H1 (cell line): ENCODE data around the gene FBXL15. TPM values are rescaled to one million over a fixed set of nuclear protein-coding genes. Genes with fewer than 3 reads are reported as not detected.

Experiments
- CTCF ChIA-PET: fragments of 300-600 bp; sonication (Branson Sonifier 250); formaldehyde crosslinking; loops from one replicate; lab custom pipeline; 2021; ENCODE audit not compliant: partially characterized antibody; lab: Charles Lee
- POLR2A ChIA-PET: fragments of 300-600 bp; sonication (Branson Sonifier 250); formaldehyde crosslinking; loops from one replicate; lab custom pipeline; 2021; ENCODE audit warnings: inconsistent platforms; ENCODE audit not compliant: partially characterized antibody; lab: Charles Lee
- DNase-seq, 2 experiments: peaks; one replicate each; pipeline versions ENCODE4 v3.0.0 to v3.0.0-alpha.2; 2010 to 2022; ENCODE audit warnings: low spot score in 2 of 2, low read depth in 1 of 2, mixed read lengths in 1 of 2
- FAIRE-seq: peaks from 2 replicates; lab custom pipeline; 2011; peaks lifted over from hg19 to GRCh38; lab: Jason Lieb, UNC
- H2AFZ ChIP-seq: 2 replicates; pipeline ENCODE4 v1.8.1; 2012; ENCODE audit warnings: low read length, inconsistent platforms
- H2AK5ac ChIP-seq: 2 replicates; pipeline ENCODE4 v1.6.1; 2013; ENCODE audit warnings: low read depth, low read length
- H2BK120ac ChIP-seq: replicated peaks from 2 replicates; pipeline ENCODE3; 2013; ENCODE audit warnings: low read depth, low read length, inconsistent platforms
- H2BK12ac ChIP-seq: 2 replicates; pipeline ENCODE4 v1.6.1; 2013; ENCODE audit warnings: low read depth, low read length
- H2BK15ac ChIP-seq: 2 replicates; pipeline ENCODE4 v1.6.1; 2013; ENCODE audit warnings: low read length
- H2BK20ac ChIP-seq: 2 replicates; pipeline ENCODE4 v1.6.1; 2013; ENCODE audit warnings: low read length
- H2BK5ac ChIP-seq: 2 replicates; pipeline ENCODE4 v1.6.1; 2013; ENCODE audit warnings: low read depth, low read length
- H3K14ac ChIP-seq: 2 replicates; pipeline ENCODE4 v1.6.1; 2013; ENCODE audit warnings: inconsistent platforms; ENCODE audit not compliant: insufficient read length
- H3K18ac ChIP-seq: 2 replicates; pipeline ENCODE4 v1.6.1; 2013; ENCODE audit warnings: low read length; ENCODE audit errors: extremely low read depth
- H3K23ac ChIP-seq: 2 replicates; pipeline ENCODE4 v1.6.1; 2013; ENCODE audit warnings: inconsistent platforms; ENCODE audit not compliant: insufficient read length
- H3K23me2 ChIP-seq: 2 replicates; pipeline ENCODE4 v1.6.1; 2013; ENCODE audit warnings: low read depth, low read length
- H3K27ac ChIP-seq: 2 replicates; pipeline ENCODE4 v1.6.1; 2011; ENCODE audit warnings: low read depth, low read length, inconsistent platforms
- H3K27me3 ChIP-seq, 4 experiments: replicated peaks in 1 of 4; 1 replicate in 1 of 4; 2 replicates in 3 of 4; pipeline versions ENCODE4 v1.6.1 to v1.8.1; 2011 to 2013; ENCODE audit warnings: low read length in 3 of 4, mild to moderate bottlenecking in 3 of 4, inconsistent platforms in 2 of 4, mixed read lengths in 2 of 4, moderate library complexity in 1 of 4; ENCODE audit not compliant: control insufficient read depth in 3 of 4, insufficient read depth in 3 of 4; ENCODE audit errors: extremely low read depth in 1 of 4
- H3K36me3 ChIP-seq, 4 experiments: 2 replicates each; pipeline versions ENCODE4 v1.6.1 to v1.8.1; 2011 to 2013; ENCODE audit warnings: mild to moderate bottlenecking in 4 of 4, low read length in 3 of 4, moderate library complexity in 2 of 4, control low read depth in 1 of 4, inconsistent platforms in 1 of 4; ENCODE audit not compliant: insufficient read depth in 4 of 4, control insufficient read depth in 2 of 4
- H3K4ac ChIP-seq: replicated peaks from 2 replicates; pipeline ENCODE3; 2013; ENCODE audit warnings: low read length, low read depth, mixed read lengths, inconsistent platforms; ENCODE audit not compliant: insufficient read length
- H3K4me1 ChIP-seq, 4 experiments: replicated peaks in 1 of 4; 1 replicate in 1 of 4; 2 replicates in 3 of 4; pipeline versions ENCODE4 v1.6.1 to v1.8.1; 2011 to 2013; ENCODE audit warnings: low read length in 3 of 4, inconsistent platforms in 2 of 4, mixed read lengths in 1 of 4; ENCODE audit not compliant: insufficient read depth in 4 of 4, control insufficient read depth in 3 of 4
- H3K4me2 ChIP-seq, 2 experiments: 2 replicates each; pipeline versions ENCODE4 v1.6.1 to v1.8.1; 2011 to 2013; ENCODE audit warnings: low read depth in 2 of 2, low read length in 2 of 2, control low read depth in 1 of 2, inconsistent platforms in 1 of 2, mild to moderate bottlenecking in 1 of 2; ENCODE audit not compliant: insufficient read depth in 1 of 2
- H3K4me3 ChIP-seq, 4 experiments: fragments of 200-600, 300-600 bp in 1 of 4; sonication (generic), shearing (Covaris generic), sonication (Bioruptor Twin) in 1 of 4; 2 replicates each; pipeline versions ENCODE4 v1.5.1 to v1.8.1; 2011 to 2016; ENCODE audit warnings: low read length in 4 of 4, low read depth in 3 of 4, control low read depth in 2 of 4, inconsistent platforms in 2 of 4, mild to moderate bottlenecking in 2 of 4, mixed read lengths in 1 of 4, moderate library complexity in 1 of 4; ENCODE audit not compliant: insufficient read depth in 2 of 4; ENCODE audit errors: extremely low read depth in 1 of 4
- H3K56ac ChIP-seq: replicated peaks from 2 replicates; pipeline ENCODE3; 2013; ENCODE audit warnings: low read depth, mild to moderate bottlenecking, mixed read lengths, low read length, inconsistent platforms; ENCODE audit not compliant: insufficient read length
- H3K79me1 ChIP-seq: 2 replicates; pipeline ENCODE4 v1.6.1; 2013; ENCODE audit warnings: low read depth, low read length, control low read depth
- H3K79me2 ChIP-seq, 2 experiments: 2 replicates each; pipeline versions ENCODE4 v1.6.1 to v1.8.1; 2012 to 2013; ENCODE audit warnings: low read length in 2 of 2, mild to moderate bottlenecking in 2 of 2, inconsistent platforms in 1 of 2; ENCODE audit not compliant: insufficient read depth in 2 of 2, control insufficient read depth in 1 of 2
- H3K9ac ChIP-seq, 4 experiments: replicated peaks in 1 of 4; 1 replicate in 1 of 4; 2 replicates in 3 of 4; pipeline versions ENCODE4 v1.6.1 to v1.8.1; 2011 to 2013; ENCODE audit warnings: low read depth in 3 of 4, low read length in 3 of 4, control low read depth in 2 of 4, mild to moderate bottlenecking in 2 of 4, moderate library complexity in 2 of 4, inconsistent platforms in 1 of 4; ENCODE audit errors: extremely low read depth in 1 of 4
- H3K9me3 ChIP-seq, 2 experiments: 2 replicates each; pipeline versions ENCODE4 v1.6.1 to v1.8.1; 2012 to 2013; ENCODE audit warnings: mild to moderate bottlenecking in 2 of 2, moderate library complexity in 2 of 2, control low read depth in 1 of 2, inconsistent platforms in 1 of 2, low read depth in 1 of 2, low read length in 1 of 2, mixed read lengths in 1 of 2; ENCODE audit not compliant: insufficient read depth in 2 of 2
- H4K20me1 ChIP-seq, 2 experiments: replicated peaks in 1 of 2; 2 replicates each; pipeline versions ENCODE3 to v1.8.1; 2011 to 2013; ENCODE audit warnings: inconsistent platforms in 2 of 2, low read length in 2 of 2, mild to moderate bottlenecking in 1 of 2; ENCODE audit not compliant: insufficient read depth in 2 of 2, control insufficient read depth in 1 of 2
- H4K5ac ChIP-seq: 2 replicates; pipeline ENCODE4 v1.6.1; 2013; ENCODE audit warnings: low read length, low read depth, mixed read lengths, inconsistent platforms; ENCODE audit not compliant: insufficient read length
- H4K8ac ChIP-seq: 2 replicates; pipeline ENCODE4 v1.8.0; 2013; ENCODE audit warnings: mild to moderate bottlenecking, moderate library complexity, low read length, inconsistent platforms; ENCODE audit not compliant: insufficient read depth; ENCODE audit errors: extremely low read depth
- H4K91ac ChIP-seq: replicated peaks from 2 replicates; pipeline ENCODE3; 2013; ENCODE audit warnings: low read length, mixed read lengths, inconsistent platforms; ENCODE audit not compliant: insufficient read length
- ASH2L ChIP-seq: fragments of 200-600, 300-600 bp; sonication (generic); IDR thresholded peaks from one replicate; pipeline ENCODE4 v1.7.1; 2017; ENCODE audit warnings: low read length
- CREB1 ChIP-seq: IDR thresholded peaks from 2 replicates; pipeline ENCODE4 v1.6.1; 2012; ENCODE audit warnings: inconsistent platforms
- E2F6 ChIP-seq: IDR thresholded peaks from 2 replicates; pipeline ENCODE4 v1.6.1; 2012; ENCODE audit warnings: inconsistent platforms
- FOSL1 ChIP-seq: IDR thresholded peaks from 2 replicates; pipeline ENCODE4 v1.6.1; 2011; ENCODE audit warnings: mild to moderate bottlenecking, low read depth, low read length, moderate library complexity; ENCODE audit not compliant: insufficient read depth
- HDAC6 ChIP-seq: IDR thresholded peaks from one replicate; pipeline ENCODE4 v1.7.1; 2012; ENCODE audit warnings: low read depth, mild to moderate bottlenecking, inconsistent platforms, low read length, moderate library complexity
- JUND ChIP-seq: IDR thresholded peaks from 2 replicates; pipeline ENCODE4 v1.6.1; 2011; ENCODE audit warnings: mild to moderate bottlenecking, improper control_type of control experiment, low read length
- KDM5A ChIP-seq: fragments of 200-600 bp; IDR thresholded peaks from 2 replicates; pipeline ENCODE4 v1.7.1; 2012; ENCODE audit warnings: mild to moderate bottlenecking, low read length, inconsistent platforms, mixed read lengths
- MAX ChIP-seq: IDR thresholded peaks from 2 replicates; pipeline ENCODE4 v1.6.1; 2012; ENCODE audit warnings: inconsistent platforms
- PHF8 ChIP-seq: fragments of 200-600 bp; sonication (generic); conservative IDR thresholded peaks from 2 replicates; pipeline ENCODE4 v1.7.1; 2012; ENCODE audit warnings: low read depth, mild to moderate bottlenecking, inconsistent platforms, low read length, moderate library complexity
- POLR2A ChIP-seq, 2 experiments: IDR thresholded peaks; 1 replicate in 1 of 2; 2 replicates in 1 of 2; pipeline ENCODE4 v1.6.1; 2011; ENCODE audit warnings: low read depth in 2 of 2, low read length in 2 of 2, mild to moderate bottlenecking in 2 of 2; ENCODE audit errors: control extremely low read depth in 1 of 2
- RFX5 ChIP-seq: IDR thresholded peaks from 2 replicates; pipeline ENCODE4 v1.6.1; 2011; ENCODE audit warnings: low read depth, low read length, improper control_type of control experiment, borderline replicate concordance
- SUZ12 ChIP-seq: fragments of 200-600 bp; sonication (generic); IDR thresholded peaks from 2 replicates; pipeline ENCODE4 v1.6.1; 2012; ENCODE audit warnings: mild to moderate bottlenecking, inconsistent platforms, low read length, moderate library complexity, mixed read lengths
- ZNF274 ChIP-seq: IDR thresholded peaks from 2 replicates; pipeline ENCODE4 v1.7.0; 2012; ENCODE audit warnings: low read length, borderline replicate concordance; ENCODE audit errors: extremely low read depth
- WGBS, 2 experiments: shearing (Covaris generic) in 1 of 2; methylation state at CpG; one replicate each; pipeline versions ENCODE4 v1.1.6 to v1.1.7; 2013 to 2015; ENCODE audit warnings: low lambda C conversion rate in 2 of 2, mixed read lengths in 2 of 2, inconsistent platforms in 1 of 2, low coverage in 1 of 2, missing lambda C conversion rate in 1 of 2; ENCODE audit not compliant: insufficient replicate concordance in 2 of 2, insufficient coverage in 1 of 2, insufficient read length in 1 of 2; ENCODE audit errors: extremely low coverage in 1 of 2, missing lambda C conversion rate in 1 of 2; 5-methylcytosine and 5-hydroxymethylcytosine counted together
- polyA plus RNA-seq, 7 experiments: library from polyadenylated mRNA; depleted of rRNA in 3 of 7; stranded (reverse) in 5 of 7; unstranded in 2 of 7; fragments of >200 nt in 5 of 7; fragments of 200-250 nt in 2 of 7; gene quantifications; 1 replicate in 5 of 7; 2 replicates in 1 of 7; 4 replicates in 1 of 7; pipeline versions ENCODE4 v1.2.1 to v1.2.3, GENCODE V29; 2011 to 2013; ENCODE audit warnings: missing spikeins in 2 of 7, mixed read lengths in 2 of 7
- total RNA-seq: library from RNA; stranded (reverse); fragmentation: NEBNext Ultra II Directional; extraction: Animal tissue kit (Norgen Biotek cat#: 25700); gene quantifications from 2 replicates; pipeline ENCODE4 v1.2.1, GENCODE V29; 2021

Gene FBXL15
- total and polyA plus RNA-seq, 2 of the 8 experiments (the other 6 are each of a cell fraction or from before 2014, with no cell fraction given), result 11.3 to 22.6 TPM

GRCh38 chr10:102413806-102414561 is 6.7 kb upstream of the FBXL15 start:
- Histone ChIP-seq H3K18ac (no peak overlapping the region), H4K8ac (no peak overlapping the region), H3K56ac (no peak overlapping the region), H3K14ac (no peak overlapping the region), H2BK15ac (no peak overlapping the region), H3K23ac (no peak overlapping the region), H2BK120ac (no peak overlapping the region), H3K79me1 (no peaks in the 10 kb centered on the region), H2BK12ac (no peak overlapping the region), H3K9ac (no peak overlapping the region), H4K5ac (no peak overlapping the region), H3K23me2 (peaks cover 27% of the 10 kb centered on the region), H3K4ac (no peak overlapping the region), H2BK20ac (no peak overlapping the region), H4K20me1 (no peaks in the 10 kb centered on the region), H3K4me1 (peaks cover 13 to 38% (median 21%) of the 10 kb centered on the region in 4 experiments), H2AFZ (no peak overlapping the region), H3K27me3 (peaks cover 13 to 34% (median 34%) of the 10 kb centered on the region in 4 experiments), H3K9me3 (no peaks in the 10 kb centered on the region), H3K27ac (no peak overlapping the region), H2AK5ac (no peak overlapping the region), H4K91ac (no peak overlapping the region), H3K4me2 (no peak overlapping the region), H3K4me3 (no peak overlapping the region), H3K36me3 (no peaks in the 10 kb centered on the region), H3K79me2 (no peaks in the 10 kb centered on the region), H2BK5ac (no peak overlapping the region)
- ChIA-PET POLR2A (interaction anchor here (1.7 to 4.9 kb wide), 2 partner anchors 8 to 18 kb away, joined by 6 to 51 read pairs; partner anchors contain the start of genes FBXL15 and NFKB2), CTCF (interaction anchor here (0.9 to 10.1 kb wide), 5 partner anchors 9 to 188 kb away, joined by 3 to 205 read pairs (median 22); partner anchors contain the start of gene NFKB2)
- DNase-seq (no peak), FAIRE-seq (no peak)
- 86% methylated on average over 12 of the region's 16 CpGs; no CpG with 5 or more reads in 1 of the 2 experiments for WGBS, 2 experiments
- TF ChIP-seq POLR2A (IDR thresholded peaks at IDR 0.05; ENCODE audit: control extremely low read depth in 1 of 2, low read depth in 2 of 2, low read length in 2 of 2), result no peak
- TF ChIP-seq E2F6, result no peak
- no peak for TF ChIP-seq PHF8
- TF ChIP-seq ZNF274, result no peak
- no peak for TF ChIP-seq JUND
- TF ChIP-seq CREB1, result no peak
- TF ChIP-seq MAX, result no peak
- TF ChIP-seq SUZ12, result no peak
- TF ChIP-seq FOSL1, result no peak
- no peak for TF ChIP-seq RFX5
- no peak for TF ChIP-seq ASH2L
- no peak for TF ChIP-seq HDAC6
- TF ChIP-seq KDM5A, result no peak
